SKM-1 treated with dmso at 0.1 percent for 144 hours (cell line): ENCODE data around the gene TOMM6.
"Not testable (repeated sequence)": the region's sequence is repeated elsewhere in the genome, so short reads cannot be mapped to it uniquely, and the experiment has no call there.

Experiments
- DNase-seq: peaks from one replicate; lab custom pipeline; 2025; ENCODE audit not compliant: unreplicated experiment; lab: John Stamatoyannopoulos, UW

The TOMM6 gene

DNA sequence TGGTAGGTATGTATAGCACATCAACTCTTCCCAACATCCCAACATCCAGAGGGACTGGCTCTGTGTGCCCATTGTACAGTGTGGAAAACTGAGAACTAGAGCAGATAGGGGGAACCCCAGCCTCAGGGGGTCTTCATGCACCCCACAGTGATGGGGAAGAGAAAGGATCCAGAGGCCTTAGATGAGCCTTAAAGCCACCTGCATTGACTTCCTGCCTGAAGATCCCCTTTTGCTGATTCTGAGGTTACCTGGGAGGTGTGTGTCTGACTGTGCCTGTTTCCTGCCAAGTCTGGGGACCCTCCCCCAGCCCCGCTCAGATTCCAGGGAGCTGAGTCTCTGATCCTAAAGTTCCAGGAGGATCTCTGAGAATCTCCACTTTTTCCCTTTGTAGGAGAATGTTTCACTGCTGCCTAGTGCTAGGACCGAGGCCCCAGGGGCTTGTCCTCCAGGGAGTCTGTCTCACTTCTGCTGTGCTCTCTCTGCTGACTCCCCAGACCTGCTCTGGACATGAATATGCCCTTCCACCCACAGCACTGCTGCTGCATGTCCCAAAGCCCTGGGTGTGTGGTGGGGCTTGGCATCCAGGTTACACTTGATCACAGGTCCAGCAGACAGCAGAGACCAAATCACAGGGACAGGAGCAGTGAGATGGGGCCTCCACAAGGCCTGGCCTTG is 27.5 kb upstream of the TOMM6 start:
- DNase-seq: no peak

DNA sequence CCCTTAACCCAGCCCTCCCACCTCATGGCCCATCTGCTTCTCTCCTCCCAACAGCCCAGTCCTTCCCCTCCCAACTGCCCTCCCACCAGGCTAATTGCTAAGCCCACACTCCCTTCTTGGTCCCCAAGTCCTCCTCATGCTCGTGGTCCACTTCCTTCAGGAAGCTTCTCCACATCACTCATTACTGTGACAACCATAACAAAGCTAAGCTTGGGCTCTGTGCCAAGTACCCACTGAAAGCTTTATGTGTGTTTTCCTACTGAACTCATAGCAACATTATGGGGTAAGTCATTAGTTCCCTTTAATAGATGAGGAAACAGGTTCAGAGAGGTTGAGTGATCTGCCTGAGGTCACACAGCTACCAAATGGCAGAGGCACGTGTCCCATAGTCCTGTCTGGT is 24.0 kb upstream of the TOMM6 start:
- no peak for DNase-seq

DNA sequence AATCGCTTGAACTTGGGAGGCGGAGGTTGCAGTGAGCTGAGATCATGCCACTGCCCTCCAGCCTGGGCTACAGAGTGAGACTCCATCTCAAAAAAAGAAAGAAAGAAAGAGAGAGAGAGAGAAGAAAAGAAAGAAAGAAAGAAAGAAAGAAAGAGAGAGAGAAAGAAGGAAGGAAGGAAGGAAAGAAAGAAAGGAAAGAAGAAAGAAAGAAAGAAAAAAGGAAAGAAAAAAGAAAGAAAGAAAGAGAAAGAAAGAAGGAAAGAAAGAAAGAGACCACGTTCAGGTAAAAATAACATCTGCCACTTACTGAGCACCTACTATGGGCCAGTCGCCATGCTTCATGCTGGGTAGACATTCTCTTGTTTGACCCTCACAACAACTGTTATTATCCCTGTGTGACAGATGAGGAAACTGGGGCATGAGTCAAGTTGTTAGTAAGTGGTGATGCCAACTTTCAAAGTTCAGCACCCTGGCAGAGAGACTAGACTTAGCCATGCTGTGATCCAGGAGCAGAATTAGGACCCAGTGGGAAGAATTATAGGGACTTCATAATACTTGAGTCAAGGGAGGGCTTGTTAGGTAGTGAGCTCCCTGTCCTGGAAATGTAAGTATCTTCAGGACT is 21.3 kb upstream of the TOMM6 start:
- not testable (repeated sequence) for DNase-seq

DNA sequence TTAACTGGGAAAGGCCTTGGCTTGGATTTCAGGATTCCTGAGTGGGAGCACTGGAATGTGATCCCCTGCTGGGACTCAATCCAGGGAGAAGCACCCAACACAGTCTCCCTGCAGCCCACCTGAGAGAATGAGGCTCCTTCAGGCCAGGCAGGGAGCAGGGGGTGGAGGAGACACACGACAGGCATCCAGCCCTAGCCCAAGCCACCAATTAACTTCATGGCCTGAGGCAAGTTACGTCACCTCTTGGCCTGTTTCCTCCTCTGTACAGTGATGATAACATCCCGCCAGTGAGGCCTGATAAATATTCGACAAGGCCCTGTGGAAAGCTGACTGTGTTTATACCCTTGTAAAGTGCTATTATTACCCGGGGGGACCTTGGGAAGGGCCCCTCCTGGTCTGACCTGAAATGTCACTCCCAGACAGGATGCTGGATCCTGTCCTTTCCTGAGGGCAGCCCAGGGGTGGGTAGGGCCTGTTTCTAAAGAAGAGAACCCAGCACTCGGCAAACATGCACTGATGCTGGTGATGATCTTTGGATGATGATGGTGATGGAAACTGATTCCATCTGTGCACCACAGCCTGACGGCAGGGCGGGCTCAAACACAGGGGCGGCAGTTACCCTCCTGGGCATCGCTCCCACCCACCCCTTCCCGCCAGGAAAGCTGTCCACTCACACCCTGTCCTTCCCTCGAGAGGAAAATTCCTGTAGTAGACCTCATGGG is 20.2 kb upstream of the TOMM6 start:
- peak; percentile 61 for DNase-seq

DNA sequence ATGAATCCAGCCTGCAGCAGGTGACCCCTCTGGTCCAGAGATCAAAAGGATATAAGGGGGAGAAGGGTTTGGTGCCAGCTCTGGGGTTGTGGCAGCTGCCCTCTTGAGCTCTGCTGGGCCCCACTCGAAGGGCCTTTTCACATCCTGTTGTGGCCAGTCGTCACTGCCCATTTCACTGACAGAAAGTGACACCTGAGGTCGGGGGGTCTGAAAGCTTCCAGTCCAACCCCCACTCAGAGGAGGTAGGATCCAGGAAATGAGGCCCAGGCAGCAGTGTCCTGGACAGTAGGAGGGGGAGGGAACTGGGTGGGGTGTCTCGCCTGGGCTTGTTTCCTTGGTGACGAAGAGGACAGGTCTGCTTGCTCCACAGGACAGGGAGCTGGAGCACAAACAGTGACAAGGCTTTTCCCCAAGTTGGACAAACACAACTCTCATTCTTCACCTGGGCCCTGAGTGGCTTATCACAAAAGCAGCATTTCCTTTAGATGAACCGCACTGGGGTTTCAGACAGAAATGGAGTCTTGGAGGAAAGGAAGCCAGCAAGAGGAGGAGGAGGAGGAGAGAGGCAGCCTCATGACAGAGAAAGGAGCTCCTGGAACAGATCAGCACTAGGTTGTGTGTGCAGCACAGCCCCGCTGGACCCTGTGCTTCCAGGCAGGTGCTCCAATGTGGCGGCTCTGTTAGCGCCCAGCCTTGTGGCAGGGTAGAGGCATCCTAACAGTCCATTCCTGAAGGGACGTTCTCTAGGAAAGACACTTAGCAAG is 18.8 kb upstream of the TOMM6 start:
- DNase-seq: no peak

DNA sequence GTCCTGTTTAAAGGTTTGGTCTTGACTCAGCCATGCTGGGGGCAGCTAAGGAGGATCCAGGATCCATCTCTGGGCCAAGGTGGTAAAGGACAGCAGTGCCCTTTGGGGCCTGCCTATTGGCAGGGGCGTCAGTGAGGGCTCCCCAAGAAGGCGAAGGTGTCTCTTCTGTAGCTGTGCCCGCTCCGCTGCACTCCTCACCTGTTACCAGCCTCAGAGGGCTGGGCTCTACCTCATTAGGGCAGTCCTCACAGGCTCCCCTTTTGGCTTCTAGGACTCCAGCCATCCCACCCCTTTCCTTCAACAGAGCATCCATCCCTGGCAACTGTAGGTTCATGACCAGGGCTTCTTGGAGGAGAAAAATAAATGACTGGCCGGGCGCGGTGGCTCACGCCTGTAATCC is 18.1 kb upstream of the TOMM6 start:
- no peak for DNase-seq

DNA sequence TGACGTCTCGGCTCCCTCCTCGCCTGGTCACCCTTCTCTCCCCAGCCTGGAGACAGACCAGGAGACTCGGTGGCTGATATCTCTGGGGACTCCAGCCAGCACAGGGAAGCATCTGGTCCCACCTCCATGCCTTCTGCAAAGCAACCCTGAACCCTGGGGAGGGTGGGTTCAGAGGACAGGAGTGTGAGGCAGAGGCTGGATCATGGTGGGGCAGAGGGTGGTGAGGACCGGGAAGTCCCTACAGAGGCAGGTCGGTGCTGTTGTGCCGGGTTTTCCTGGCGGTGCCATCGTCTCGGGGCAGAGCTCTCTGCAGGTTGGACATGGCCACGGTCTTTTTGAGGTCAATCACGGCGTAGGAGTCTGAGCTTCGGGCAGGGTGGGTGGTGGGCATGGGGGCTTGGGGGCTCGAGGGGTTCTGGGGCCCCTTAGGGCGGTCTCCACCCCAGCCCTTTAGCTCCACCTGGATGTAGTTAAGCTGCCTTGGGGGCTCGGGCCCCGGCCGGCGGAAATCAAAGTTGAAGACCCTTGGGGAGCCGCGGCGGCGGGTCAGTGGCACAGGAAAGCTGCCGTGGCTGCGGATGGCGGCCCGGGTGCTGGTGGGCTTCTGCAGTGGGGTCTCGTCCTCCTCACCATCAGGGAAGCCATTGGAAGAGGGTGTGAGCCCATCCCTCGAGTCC is 17.0 kb upstream of the TOMM6 start:
- DNase-seq: no peak

DNA sequence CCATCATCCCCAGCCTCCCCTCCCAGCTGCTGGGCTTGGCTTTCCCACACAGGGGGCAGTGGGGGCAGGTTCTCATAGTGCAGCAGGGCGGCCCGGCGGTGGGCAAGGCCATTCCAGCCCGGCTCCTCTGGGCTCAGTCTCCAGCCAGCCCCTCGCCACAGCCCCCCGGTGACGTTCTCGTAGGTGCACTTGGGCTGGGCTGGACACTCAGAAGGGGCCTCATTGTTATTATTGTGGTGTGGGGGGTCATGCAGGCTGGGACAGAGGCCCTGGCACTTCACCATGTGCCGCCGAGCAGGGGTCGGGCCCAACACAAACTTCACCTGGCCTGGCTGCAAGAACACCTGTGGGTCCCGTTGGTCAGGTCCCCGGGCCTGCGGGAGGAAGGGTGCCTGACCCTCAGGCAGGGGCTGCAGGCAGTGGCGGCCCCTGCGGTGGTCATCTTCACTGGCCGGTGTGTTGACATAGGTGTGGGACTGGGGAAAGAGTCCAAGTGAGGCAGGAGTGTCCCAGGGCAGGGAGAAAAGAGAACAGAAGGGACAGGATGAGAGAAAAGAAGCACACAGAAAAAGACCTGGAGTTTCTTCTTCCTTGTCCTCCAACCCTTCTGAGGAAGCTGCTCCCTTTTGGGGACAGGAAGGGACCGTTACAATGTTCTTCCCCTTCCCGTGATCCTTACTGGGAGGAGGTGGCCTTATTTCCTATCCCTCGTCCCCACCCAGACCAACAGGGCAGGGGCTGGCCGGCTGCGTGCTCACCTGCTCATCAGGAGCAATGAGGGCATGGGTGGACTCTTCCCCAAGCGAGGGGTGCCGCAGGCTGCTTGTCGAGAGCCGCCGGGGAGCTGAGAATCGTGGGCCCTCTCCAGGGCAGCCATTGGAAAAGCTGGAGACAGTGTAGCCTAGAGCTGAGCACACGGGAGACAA is 16.2 kb upstream of the TOMM6 start:
- DNase-seq: no peak

DNA sequence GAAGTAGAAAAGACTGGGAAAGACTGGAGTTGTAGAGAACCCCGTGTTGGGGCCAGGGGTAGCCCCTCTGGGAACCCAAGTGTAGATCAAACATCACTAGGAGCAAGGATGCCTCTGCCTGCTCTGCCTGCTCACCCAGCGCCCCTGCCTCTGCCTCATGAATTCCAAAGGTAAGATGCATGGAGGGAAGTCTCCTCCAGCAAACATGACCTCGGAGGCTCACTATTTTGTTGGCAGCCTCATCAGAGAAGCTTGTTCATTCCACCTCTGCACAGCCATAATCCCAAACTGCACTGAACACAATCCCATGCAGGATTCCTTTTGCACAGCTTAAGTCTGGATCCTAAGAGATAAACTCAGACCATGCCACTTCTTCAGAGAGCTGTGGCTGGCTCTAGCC is 12.7 kb upstream of the TOMM6 start:
- no peak for DNase-seq

DNA sequence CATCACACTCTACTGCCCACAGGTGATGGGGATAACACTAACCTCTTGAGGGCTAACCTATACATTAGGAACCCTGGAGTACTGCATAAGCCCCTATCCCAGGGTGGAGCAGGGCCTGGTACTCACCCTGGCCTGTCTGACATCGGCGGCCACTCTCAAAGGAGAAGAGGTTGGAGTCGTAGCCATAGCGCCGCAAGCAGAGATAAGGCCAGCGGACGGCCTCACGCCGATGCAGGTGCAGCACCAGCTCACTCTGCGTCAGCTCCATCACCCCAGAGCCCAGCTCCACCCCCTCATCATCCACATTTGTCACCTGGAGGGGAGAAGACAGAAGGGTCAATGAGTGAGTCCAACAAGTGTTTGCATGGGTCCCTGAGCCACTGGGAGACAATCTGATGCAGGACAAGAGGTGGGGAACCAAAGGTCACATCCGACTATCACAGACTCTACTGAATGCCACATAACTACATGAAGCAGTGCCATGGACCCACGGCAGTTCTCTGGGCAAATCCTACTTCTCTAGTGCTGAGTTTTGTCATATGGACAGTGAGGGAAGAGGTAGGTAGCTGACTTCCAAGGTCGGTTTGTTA is 12.1 kb upstream of the TOMM6 start:
- no peak for DNase-seq

DNA sequence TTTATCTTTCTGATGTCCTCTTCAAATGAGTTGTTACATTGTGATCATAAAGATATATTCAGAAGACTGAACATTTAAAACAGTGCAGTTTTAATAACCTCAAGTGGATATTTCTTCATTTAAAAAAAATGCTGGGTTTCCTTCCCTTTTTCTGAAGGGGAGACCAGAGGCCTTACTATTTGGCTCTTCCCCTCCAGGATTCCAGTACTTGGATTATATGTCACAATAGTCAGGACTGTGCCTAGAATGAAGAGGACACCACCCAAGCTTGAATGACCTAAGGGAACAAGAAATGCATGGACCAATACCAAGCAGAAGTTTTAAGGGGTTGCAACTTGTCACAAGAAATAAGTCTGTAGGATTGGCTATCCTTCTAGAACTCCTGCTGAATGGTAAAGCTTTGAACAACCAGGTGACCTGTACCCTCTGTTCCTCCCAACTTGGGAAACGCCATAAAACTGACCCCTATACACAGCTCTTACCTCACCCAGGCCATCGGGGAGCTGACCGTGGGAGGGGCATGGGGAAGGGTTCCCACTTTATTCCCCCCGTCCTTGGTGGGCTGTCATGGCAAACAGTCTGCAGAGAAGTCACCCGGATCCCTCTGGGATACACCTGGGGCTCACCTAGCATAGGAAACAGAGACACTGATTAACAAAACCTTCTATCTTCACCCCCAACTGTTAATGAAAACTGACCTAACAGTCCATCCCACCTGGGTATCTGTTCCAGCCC is 9.8 kb upstream of the TOMM6 start:
- DNase-seq: peak; percentile 29

DNA sequence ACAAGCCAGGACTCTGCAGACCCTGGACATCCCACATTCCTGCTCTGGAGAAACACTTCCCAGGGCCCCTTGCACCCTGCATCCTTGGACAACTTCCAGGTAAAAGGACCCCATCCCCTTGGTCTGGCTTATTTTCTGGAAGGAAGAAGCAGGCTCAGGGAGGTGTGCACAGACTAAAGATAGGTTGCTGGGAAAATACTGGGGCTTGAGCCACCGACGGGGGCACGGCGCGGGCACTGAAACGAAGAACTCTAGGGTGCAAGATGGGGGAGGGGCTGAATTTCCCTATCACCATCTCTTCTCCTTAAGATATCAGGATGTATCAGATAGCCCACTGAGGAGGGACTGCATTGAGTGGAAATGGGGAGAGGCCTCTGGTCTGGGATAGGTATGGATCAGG is 8.6 kb upstream of the TOMM6 start:
- DNase-seq: no peak

DNA sequence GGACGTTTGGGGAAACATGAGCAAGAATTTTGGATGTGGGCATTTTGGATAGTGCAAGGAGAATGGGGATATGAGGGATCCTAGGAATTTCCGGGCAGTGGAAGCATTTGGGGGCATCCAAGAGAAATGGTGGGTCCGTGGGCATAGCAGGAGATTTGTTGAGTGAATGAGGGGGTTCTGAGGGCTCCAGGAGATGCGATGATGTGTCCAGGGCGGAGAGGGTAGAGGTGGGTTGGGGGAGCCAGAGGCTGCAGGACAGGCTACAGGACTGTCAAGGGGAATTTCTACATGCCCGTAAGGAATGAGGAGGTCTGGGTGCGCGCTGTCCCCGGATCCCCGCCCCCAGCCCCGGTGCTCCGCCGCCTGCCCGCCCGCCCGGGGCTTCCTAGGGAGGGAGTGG is 8.2 kb upstream of the TOMM6 start:
- DNase-seq: no peak

DNA sequence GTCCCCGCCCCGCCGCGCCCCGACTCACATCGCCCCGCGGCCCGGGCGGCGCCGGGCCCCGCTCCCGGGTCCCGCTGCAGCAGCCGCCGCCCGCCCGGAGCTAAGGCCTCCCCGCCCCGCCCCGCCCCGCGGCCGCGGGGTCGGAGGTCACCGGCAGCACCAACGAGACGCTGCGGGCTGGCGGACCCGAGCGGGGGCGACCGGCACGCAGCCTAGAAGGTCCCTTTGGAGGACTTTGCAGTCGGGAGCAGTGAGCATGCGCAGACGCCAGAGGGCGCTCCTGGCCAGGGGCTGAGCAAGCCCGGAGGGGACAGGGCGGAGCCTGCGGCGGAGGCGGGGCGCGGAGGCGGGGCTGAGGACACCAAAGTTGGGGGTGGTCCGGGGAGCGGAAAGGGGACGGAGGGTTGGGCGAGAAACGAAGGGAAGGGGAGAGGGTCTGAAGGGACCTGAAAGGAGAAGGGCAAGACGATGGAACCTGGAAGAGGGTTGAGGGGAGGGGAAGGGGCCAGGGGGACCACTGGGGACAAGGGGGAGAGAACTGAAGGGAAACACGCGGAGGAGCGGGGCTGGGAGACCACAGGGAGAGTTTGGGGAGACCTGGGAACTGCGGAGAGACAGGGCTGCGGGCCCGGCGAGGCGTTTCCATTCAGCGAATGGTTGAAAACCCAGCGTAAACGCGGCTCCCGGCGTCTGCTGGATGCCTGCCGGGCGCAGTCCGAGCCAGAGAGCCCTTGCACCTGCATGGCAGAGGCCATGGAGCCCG is 7.5 kb upstream of the TOMM6 start, which contains the start of gene FRS3:
FRS3 (minus strand) TSS at position 113 of the 763 bp plus-strand sequence. CDS start 2,913 bp downstream, outside the sequence.
- DNase-seq: peak; percentile 92

DNA sequence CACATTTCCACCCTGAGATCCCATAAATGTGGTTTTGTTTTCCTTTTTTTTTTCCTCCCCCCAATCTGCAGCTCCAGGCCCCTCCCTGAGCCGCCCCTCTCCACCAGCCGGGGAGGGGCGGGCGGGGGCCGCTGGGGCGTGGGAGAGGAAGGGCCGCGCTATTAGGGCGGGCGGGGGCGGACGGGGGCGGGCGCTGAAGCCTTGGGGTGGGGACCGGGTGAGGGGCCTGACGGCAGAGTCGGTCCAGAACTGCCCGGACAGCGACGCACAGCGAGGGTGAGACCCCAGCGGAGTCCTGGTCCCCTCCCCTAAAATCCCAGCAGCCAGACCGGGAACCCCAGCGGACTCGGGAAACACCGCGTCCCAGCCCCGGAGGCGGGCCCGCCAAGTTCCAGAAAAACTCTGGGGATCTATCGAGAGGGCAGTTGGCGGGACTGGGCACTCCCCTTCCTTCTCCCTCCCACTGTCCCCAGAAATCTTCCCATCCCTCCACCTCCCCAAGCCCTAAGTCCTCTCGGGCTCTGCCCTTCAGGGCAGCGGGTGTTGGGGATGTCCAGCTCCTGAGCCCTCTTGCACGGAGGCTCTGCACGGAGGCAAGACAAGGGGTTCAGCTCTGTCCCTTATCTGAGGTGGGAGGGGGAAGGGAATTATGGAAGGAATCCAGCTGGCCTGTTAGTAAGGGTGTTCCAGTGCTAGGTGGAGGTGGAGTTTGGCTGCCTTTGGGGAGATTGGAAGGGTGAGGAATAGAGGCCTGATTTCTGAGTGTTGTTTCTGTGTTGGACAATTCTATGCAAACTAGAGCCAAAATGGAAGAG is 6.7 kb upstream of the TOMM6 start, which contains the start of gene PRICKLE4:
PRICKLE4 (plus strand) TSS at position 232 of the 815 bp plus-strand sequence. CDS start 2,692 bp downstream, outside the sequence.
- no peak for DNase-seq

DNA sequence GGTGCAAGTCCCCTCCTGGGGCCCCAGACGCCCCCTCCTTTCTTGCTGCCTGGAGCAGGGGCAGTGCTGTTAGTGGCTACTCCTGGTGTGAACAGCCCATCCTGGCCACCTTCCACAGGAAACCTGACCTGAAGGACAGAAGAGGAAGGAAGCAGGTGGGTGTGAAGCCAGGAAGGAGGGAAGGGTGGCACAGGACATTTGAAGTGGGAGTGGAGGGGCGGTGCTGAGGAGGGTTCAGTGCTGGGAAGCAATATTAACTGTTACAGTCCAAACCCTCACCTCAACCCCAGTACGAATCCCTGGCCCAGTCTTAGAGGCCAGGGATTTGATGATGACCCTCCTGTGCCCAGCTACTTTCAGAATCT is 6.1 kb upstream of the TOMM6 start:
- no peak for DNase-seq

DNA sequence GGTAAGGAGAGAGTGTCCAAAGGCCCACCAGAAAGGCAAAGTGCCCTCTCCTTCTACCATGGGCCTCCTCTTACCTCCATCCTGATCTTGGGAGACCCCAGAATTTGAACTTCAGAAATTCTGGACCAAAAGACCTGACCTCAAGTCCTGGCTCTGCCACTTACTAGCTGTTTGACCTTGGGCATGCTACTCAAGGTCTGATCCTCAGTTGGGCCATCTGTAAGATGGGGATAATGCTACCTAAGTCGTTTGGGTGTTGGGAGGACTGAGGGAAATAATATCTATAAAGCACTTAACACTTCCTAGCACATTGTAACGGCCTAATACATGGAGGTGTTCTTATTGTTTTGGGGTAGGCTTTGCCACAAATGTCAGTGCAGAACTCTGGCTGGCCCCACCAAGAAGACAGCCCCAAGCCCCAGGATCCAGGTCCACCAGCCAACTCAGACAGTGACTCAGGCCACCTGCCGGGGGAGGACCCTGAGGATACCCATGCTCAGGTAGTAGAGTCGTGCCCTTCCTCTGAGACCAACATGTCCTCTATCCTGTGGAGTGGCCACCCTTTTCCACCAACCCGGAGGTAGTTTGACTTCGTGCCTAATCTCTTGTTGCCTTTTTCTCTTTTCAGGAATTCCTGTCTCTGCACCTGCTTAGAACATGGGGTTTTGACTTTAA is 4.3 kb upstream of the TOMM6 start:
- no peak for DNase-seq
